ENCODE measurements around the gene USP17L30. TPM values are rescaled to one million over a fixed set of nuclear protein-coding genes. Genes with fewer than 3 reads are reported as not detected.
"Not testable (repeated sequence)": the region's sequence is repeated elsewhere in the genome, so short reads cannot be mapped to it uniquely, and the experiment has no call there.

Gene USP17L30
- not detected for total RNA-seq

- H3K27me3 ChIP-seq; H3K36me3 ChIP-seq; DNase-seq; intact Hi-C loops (cut with DNase I; ENCODE audit: low total_unique reads); H3K9me3 ChIP-seq; H3K4me3 ChIP-seq; H3K27ac ChIP-seq; H3K4me1 ChIP-seq: not testable (repeated sequence)
Measured at GRCh38 chr4:9362829-9363228, at the start of gene USP17L30. USP17L30 (plus strand) TSS chr4:9363129; CDS start chr4:9363129, 0 bp downstream.

GRCh38 chr4:9324191-9324590 is 38.7 kb upstream of the USP17L30 start:
- H3K27ac ChIP-seq; H3K36me3 ChIP-seq; H3K27me3 ChIP-seq; intact Hi-C loops (cut with DNase I; ENCODE audit: low total_unique reads); H3K4me3 ChIP-seq; H3K9me3 ChIP-seq; H3K4me1 ChIP-seq; DNase-seq: not testable (repeated sequence)

- H3K9me3 ChIP-seq; H3K27ac ChIP-seq; H3K27me3 ChIP-seq; H3K4me3 ChIP-seq; DNase-seq; H3K36me3 ChIP-seq; intact Hi-C loops (cut with DNase I; ENCODE audit: low total_unique reads); H3K4me1 ChIP-seq: not testable (repeated sequence)
Measured at GRCh38 chr4:9324865-9325264, 38.1 kb upstream of the USP17L30 start, which contains the start of gene USP17L24. USP17L24 (plus strand) TSS chr4:9325165; CDS start chr4:9325165, 0 bp downstream.

GRCh38 chr4:9329611-9330010 is 33.3 kb upstream of the USP17L30 start, which contains the start of gene USP17L25:
USP17L25 (plus strand) TSS chr4:9329911; CDS start chr4:9329911, 0 bp downstream.
- H3K9me3 ChIP-seq, H3K4me1 ChIP-seq: not testable (repeated sequence)

GRCh38 chr4:9334358-9334757 is 28.6 kb upstream of the USP17L30 start, which contains the start of gene USP17L26:
USP17L26 (plus strand) TSS chr4:9334658; CDS start chr4:9334658, 0 bp downstream.
- H3K4me1 ChIP-seq; DNase-seq; H3K27ac ChIP-seq; H3K27me3 ChIP-seq; intact Hi-C loops (cut with DNase I; ENCODE audit: low total_unique reads); H3K36me3 ChIP-seq; H3K4me3 ChIP-seq; H3K9me3 ChIP-seq: not testable (repeated sequence)

More at GRCh38 chr4:9329611-9330010, 33.3 kb upstream of the USP17L30 start, which contains the start of gene USP17L25:
- H3K4me3 ChIP-seq; intact Hi-C loops (cut with DNase I; ENCODE audit: low total_unique reads); DNase-seq; H3K27me3 ChIP-seq; H3K36me3 ChIP-seq; H3K27ac ChIP-seq: not testable (repeated sequence)

- DNase-seq; intact Hi-C loops (cut with DNase I; ENCODE audit: low total_unique reads); H3K36me3 ChIP-seq: not testable (repeated sequence)
Measured at GRCh38 chr4:9339103-9339502, 23.8 kb upstream of the USP17L30 start, which contains the start of gene USP17L5. USP17L5 (plus strand) TSS chr4:9339403; CDS start chr4:9339403, 0 bp downstream.

GRCh38 chr4:9343848-9344247 is 19.1 kb upstream of the USP17L30 start, which contains the start of gene USP17L27:
USP17L27 (plus strand) TSS chr4:9344148; CDS start chr4:9344148, 0 bp downstream.
- H3K27me3 ChIP-seq; H3K4me1 ChIP-seq; intact Hi-C loops (cut with DNase I; ENCODE audit: low total_unique reads); H3K4me3 ChIP-seq; DNase-seq; H3K27ac ChIP-seq; H3K9me3 ChIP-seq; H3K36me3 ChIP-seq: not testable (repeated sequence)

More at GRCh38 chr4:9339103-9339502, 23.8 kb upstream of the USP17L30 start, which contains the start of gene USP17L5:
- not testable (repeated sequence) for H3K9me3 ChIP-seq, H3K4me1 ChIP-seq, H3K27ac ChIP-seq, H3K4me3 ChIP-seq, H3K27me3 ChIP-seq

GRCh38 chr4:9348593-9348992 is 14.3 kb upstream of the USP17L30 start, which contains the start of gene USP17L28:
USP17L28 (plus strand) TSS chr4:9348893; CDS start chr4:9348893, 0 bp downstream.
- H3K9me3 ChIP-seq; intact Hi-C loops (cut with DNase I; ENCODE audit: low total_unique reads); H3K4me3 ChIP-seq; H3K27ac ChIP-seq; H3K27me3 ChIP-seq; H3K4me1 ChIP-seq; DNase-seq; H3K36me3 ChIP-seq: not testable (repeated sequence)

- H3K4me1 ChIP-seq; H3K36me3 ChIP-seq; DNase-seq; H3K27me3 ChIP-seq; H3K4me3 ChIP-seq; H3K9me3 ChIP-seq; H3K27ac ChIP-seq; intact Hi-C loops (cut with DNase I; ENCODE audit: low total_unique reads): not testable (repeated sequence)
Measured at GRCh38 chr4:9350866-9351265, 12.1 kb upstream of the USP17L30 start.

GRCh38 chr4:9353338-9353737 is 9.6 kb upstream of the USP17L30 start, which contains the start of gene USP17L29:
USP17L29 (plus strand) TSS chr4:9353638; CDS start chr4:9353638, 0 bp downstream.
- H3K27me3 ChIP-seq; H3K27ac ChIP-seq; H3K9me3 ChIP-seq; H3K36me3 ChIP-seq; DNase-seq; H3K4me3 ChIP-seq; intact Hi-C loops (cut with DNase I; ENCODE audit: low total_unique reads); H3K4me1 ChIP-seq: not testable (repeated sequence)

- H3K27me3 ChIP-seq; H3K4me3 ChIP-seq; H3K36me3 ChIP-seq; intact Hi-C loops (cut with DNase I; ENCODE audit: low total_unique reads); H3K9me3 ChIP-seq; H3K27ac ChIP-seq; DNase-seq; H3K4me1 ChIP-seq: not testable (repeated sequence)
Measured at GRCh38 chr4:9379881-9380280, 17.0 kb downstream of the USP17L30 start.

All from uterus (tissue), 4 donors.